SH-SY5Y (cell line): ENCODE measurements around the gene OSBPL2.

Experiments
- GATA2 ChIP-seq: IDR thresholded peaks from 2 replicates; pipeline ENCODE4 v1.6.1; 2011; ENCODE audit warnings: mild to moderate bottlenecking, low read depth, low read length
- GATA3 ChIP-seq: IDR thresholded peaks from 2 replicates; pipeline ENCODE4 v1.6.1; 2011; ENCODE audit warnings: low read depth, mild to moderate bottlenecking, low read length, moderate library complexity

DNA sequence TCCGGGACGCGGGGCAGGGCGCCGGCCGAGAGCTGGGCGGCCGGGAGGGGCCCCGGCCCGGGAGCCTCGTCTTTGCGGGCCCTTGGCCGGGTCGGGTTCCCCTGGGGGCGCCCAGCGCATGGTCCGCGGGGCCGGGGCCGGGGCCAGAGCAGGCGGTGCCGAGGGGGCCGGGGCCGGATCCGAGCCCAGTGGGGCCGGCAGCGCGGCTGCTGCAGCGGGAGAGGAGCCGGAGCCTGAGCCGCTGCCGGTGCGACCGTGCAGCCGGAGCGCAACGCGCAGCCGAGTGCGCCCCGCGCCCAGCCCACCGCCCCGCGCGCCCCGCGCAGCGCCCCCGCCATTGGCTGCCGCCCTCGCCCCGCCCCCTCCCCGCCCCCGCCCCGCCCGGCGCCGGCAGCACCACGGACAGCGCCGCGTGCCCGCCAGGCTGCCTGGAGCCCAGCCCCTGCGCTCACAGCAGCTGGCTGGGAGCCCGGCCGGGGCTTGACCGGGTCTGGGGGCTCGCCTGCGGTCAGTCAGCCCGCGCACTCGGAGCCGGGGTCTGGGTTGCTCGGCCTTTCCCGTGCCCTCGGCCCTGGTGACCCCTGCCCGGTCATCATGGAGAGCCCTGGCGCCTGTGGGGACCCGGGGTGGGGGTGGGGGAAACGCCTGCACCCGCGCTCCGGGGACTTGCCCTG is 18.2 kb upstream of the OSBPL2 start, which contains the start of gene HRH3:
- TF ChIP-seq GATA2: no peak
- no peak for TF ChIP-seq GATA3
